CD4-positive, alpha-beta T cell treated with Interferon alpha-2 for 1 hour (primary cell): Measurements from ENCODE around the gene SNX27.
"Not testable (repeated sequence)": the region's sequence is repeated elsewhere in the genome, so short reads cannot be mapped to it uniquely, and the experiment has no call there.

Experiments
- DNase-seq, 2 donors: peaks; one replicate each; pipeline ENCODE4 v3.0.0-alpha.2; 2020 to 2022

SNX27 gene

DNA sequence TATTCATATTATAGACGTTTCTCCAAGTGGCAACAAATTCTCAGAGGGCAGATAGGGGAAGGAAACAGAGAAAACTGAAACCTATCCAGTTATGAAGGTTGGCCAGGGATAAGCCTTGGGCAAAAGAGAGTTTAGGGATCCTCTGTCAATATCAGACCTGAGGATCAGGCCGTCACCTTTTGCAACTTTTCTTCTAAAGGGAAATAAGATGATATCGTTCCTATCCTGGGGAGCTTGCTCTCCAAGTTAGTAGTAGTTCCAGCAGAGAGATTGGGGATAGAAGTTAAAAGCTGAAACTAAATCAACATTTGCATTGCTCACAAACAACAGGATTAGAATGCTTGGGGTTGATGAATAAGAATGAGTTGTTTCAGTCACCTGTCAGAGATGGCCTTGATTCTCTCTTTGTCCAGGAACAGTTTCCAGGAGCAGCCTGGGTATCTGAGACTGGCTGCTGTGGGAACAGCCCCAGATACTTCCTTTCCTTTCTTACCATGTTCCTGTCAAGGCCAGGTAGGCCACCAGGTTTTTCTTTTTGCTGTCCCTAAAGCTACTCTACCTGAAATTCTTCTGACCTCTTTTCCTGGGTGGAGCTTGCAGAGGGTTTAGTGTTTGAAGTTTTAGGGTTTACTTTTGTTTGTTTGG lies 112.0 kb downstream of the SNX27 start:
- no peak for DNase-seq

DNA sequence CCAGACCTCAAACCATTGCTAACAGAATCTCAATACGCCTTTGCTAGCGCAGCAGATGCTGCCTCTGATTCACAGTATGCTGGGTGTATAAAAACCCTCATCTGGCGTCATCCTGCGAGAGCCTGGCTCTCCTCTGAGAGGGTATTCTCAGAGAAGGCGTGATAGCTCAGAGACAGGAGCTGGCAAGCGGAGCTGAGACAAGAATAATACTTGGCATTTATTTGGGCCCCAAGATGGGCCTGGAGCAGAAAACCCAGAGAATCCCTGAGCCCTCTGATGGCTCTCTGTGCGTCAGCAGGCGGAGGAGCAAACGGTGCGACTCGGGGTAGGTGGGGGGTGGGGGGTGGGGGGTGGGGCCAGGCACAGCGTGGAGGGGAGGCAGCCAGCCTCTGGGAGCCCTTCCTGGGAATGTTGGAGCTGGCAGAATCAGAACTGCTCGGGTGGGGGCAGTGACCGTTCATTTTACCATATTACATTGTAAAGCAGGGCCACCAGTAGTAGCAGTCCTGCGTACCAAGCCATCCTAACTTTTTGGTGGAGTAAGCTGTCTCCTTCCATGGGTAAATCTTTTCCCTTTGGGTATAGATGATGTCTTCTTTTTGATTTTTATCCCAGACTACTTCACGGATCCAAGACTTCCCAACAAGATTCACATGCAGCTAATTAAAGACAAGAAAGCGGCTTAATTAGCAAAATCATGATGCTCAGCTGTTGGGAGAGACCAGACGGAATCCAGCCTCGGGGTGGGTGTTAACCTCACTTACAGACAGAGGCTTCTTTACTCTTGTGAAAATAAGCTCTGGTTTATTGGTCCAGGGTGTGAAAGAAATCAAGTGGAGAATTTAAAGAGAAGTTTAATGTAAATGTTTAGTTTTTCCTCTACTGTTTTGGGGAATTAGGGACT lies 116.6 kb downstream of the SNX27 start:
- DNase-seq: no peak

DNA sequence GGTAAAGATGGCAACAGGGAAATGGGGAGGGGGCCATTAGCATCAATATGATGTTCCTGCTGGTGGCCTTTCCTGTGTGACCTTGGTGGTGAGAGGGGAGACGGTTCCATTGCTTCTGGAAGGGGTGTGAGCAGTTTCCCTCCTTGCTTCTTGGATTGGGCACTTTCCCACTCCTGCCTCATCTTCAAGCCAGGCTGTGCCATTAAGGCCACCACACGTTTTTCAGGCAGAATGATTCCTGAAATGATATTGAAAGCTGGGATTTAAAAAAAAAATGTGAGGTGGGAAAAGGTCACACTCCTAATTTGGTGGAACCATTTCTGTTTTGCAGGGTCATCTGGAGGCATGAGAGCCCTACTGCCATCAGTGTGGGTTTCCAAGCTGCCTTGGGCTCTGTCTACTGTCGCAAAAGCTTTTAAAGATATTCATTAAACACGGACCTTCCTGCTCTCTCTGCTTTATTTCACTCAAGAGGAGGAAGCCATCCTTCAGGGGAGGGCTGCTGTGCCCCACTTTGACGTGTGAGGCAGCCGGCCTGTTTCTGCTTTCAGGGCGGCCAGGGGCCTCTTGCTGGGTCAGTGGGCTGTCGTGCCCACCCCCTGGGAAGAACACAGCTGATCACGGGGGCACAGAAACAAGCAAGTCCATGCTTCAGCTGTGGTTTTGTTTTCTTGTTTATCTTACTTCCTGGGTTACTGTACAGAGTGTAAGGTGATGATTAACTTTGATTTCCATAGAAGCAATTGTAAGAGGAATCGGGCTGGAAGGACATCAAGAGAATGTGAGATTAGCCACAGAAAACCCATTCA lies 117.5 kb downstream of the SNX27 start:
- DNase-seq: no peak

DNA sequence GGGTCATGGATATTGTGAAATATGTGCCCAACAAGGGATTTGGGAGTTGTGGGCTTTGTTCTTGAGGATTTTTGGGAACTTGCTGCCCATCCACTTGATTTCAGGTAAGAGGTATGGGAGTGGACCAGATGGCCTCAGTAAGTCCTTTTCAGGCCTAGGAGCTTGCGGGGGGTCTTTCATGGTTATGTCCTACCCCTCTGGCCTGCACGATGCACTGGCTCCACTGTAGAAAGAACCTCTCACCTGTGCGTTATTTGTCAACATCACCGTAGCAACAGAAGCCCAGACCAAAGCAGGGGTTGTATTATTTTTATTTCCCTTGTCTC lies 118.1 kb downstream of the SNX27 start:
- no peak for DNase-seq

DNA sequence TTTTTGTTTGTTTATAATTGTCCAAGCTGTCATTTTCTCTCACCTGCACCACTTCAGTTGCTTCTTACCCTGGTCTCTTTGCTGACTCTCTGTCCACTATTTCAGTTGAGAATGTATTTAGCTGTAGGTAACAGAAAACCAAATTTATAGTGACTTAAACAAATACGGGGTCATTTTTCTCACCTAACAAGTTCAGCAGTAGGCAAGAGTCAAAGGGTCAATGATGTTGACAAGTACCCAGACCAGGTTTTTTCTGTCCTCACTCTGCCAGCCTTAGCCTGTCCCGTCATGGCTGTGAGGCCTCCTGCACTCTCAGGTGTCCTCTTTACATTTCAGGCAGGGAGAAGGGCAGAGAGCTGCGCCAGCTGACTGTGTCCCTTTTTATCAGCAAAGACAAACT lies 121.3 kb downstream of the SNX27 start:
- DNase-seq: no peak

DNA sequence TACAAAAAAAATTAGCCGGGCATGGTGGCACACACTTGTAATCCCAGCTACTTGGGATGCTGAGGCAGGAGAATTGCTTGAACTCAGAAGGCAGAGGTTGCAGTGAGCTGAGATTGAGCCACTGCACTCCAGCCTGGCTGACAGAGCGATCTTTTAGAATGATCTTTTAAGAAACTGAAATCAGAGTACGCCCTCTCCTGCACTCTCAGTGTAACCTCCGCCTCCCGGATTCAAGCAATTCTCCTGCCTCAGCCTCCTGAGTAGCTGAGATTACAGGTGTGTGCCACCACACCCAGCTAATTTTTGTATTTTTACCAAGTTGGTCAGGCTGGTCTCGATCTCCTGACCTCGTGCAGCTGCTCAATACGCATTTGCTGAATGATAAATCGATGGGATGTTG lies 122.1 kb downstream of the SNX27 start:
- not testable (repeated sequence) for DNase-seq

DNA sequence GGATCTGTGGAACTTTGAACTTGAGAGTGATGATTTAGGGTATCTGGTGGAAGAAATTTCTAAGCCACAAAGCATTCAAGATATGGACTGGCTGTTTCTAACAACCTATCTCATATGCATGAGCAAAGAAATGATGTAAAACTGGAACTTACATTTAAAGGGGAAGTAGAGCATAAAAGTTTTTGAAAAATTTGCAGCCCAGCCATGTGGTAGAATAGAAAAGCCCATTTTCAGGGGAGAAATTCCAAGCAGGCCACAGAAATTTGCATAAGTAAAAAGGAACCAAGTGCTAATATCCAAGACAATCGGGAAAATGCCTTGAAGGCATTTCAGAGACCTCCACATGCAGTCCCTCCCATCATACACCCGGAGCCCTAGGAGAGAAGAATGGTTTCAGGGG lies 125.2 kb downstream of the SNX27 start:
- no peak for DNase-seq

DNA sequence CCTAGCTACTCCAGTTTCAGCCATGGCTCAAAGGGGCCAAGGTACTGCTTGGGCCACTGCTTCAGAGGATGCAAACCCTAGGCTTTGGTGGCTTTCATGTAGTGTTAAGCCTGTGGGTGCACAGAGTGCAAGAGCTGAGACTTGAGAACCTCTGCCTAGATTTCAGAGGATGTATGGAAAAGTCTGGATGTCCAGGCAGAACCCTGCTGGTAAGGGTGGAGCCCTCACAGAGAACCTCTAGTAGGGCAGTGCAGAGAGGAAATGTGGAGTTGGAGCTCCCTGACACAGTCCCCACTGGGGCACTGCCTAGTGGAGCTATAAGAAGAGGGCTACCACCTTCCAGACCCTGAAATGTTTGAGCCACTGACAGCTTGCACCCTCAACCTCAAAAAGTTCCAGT lies 125.6 kb downstream of the SNX27 start:
- no peak for DNase-seq

DNA sequence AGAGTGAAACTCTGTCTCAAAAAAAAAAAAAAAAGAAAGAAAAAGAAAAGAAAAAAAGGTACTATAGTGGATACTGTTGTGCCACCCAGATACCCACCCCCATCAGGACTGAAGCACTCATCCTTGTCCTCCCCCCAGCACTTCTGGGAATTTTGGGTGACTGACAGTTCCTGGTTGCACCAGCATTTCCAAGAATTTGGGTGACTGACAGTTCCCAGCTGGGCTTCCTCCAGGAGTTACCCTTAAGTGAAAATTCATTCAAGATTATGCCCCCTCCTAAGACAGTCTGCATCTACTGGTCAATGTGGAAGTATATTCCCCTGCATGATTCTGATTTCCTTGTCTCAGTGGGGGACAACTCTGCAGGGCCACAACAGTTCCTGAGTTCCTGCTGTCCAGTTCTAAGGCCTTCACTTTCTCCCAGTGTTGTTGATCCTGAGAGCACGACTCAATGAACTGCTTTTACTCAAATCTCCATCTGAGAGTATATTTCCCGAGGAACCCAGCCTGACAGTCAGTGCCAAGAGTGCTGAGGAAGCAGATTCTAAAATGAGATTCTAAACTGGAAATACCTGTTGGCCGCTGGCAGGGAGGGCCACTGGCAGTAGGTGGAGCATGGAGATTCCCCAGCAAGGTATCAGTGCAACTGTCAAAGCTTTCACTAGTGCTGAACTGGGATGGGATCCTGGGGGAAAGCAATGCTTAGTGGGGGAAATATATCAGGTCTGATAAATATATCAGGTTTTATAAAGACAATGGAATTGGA lies 127.9 kb downstream of the SNX27 start:
- no peak for DNase-seq

DNA sequence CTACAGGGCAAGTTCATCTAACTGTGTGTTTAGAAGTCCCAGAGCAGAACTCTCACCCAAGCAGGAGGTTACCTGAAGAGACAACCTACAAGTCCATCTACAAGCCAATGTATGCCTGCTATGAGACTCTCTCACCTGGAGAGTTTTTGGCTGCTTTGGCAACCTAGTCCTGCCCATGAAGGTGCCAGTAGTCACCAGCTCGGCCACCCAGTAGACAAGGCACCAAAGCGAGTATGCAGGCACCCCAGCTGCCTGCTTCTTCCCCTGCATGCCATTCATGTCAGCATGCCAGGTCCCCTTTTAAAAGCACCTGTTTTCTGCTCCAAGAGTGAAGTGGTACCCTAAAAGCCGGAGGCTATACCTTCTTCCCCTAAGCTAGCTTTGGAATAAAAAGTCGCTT lies 129.7 kb downstream of the SNX27 start:
- no peak for DNase-seq
